Placental epithelial cell (primary cell): ENCODE data around the gene IL10RB. TPM values are rescaled to one million over a fixed set of nuclear protein-coding genes. Genes with fewer than 3 reads are reported as not detected.

Source experiments
- total RNA-seq: library from RNA; depleted of rRNA; stranded (reverse); fragments of >200 nt; gene quantifications from 2 replicates; pipeline ENCODE4 v1.2.3, GENCODE V29; 2012

IL10RB gene
- total RNA-seq: 26.3 and 31.9 TPM in 2 replicates

DNA sequence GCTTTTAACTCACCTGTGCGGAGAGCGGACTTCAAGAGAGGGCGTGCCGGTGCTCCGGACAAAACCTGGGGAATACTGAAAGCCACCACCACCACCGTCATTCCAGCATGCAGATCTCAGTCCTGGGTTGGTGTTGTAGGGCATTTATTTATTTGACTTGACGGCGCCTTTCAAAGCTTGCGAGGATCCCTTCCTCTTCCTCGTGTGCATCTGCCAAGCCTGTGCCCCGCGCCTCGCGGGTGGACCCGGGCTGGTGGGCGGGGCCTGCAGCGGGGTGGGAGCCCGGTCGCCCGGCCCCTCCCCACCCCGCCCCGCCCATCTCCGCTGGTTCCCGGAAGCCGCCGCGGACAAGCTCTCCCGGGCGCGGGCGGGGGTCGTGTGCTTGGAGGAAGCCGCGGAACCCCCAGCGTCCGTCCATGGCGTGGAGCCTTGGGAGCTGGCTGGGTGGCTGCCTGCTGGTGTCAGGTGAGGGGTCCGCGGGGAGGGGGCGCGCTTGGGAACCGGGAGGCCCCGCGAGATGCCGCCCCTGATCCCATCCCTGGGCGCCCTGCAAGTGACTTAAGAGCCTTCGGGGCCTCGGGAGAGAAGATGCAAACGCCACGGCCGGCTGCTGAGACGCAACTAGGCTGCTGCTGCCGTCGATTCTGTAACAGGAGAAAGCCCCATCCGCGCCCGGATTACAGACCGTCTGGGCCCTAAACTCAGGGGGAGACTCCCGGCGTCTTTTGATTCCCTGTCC lies at the start of gene IL10RB:
Gene IL10RB, plus strand, starts transcription at position 318 of the 739 bp plus-strand sequence. Its CDS starts 99 bp downstream, at position 417.

DNA sequence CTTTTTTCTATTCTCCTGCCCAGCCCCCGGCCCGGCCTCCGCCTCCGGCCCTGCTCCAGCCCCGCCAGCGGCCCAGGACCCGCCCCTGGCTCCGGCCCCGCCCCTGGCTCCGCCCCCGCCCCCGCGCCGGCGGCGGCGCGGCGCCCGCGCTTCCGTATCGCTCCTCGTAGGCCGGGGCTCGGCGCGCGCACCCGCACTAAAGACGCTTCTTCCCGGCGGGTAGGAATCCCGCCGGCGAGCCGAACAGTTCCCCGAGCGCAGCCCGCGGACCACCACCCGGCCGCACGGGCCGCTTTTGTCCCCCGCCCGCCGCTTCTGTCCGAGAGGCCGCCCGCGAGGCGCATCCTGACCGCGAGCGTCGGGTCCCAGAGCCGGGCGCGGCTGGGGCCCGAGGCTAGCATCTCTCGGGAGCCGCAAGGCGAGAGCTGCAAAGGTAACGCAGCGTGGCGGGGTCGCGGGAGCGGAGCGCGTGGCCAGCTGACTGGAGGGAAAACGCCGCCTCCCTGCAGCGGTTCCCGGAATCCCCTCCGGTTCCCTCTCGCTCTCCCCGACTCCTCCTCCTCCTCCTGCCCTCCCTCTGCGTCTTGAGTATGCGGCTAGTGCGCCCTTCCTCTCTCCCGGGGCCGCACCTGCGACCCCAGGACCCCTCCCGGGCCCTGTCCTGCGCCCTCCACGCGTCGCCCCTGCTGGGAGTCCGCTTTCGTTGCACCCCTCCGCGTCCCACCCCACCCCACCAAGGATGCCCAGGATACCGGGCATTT lies 36.2 kb upstream of the IL10RB start, which contains the start of gene IFNAR2:
Gene IFNAR2, plus strand, starts transcription at position 155 of the 761 bp plus-strand sequence. CDS start 11,985 bp downstream, outside the sequence.

DNA sequence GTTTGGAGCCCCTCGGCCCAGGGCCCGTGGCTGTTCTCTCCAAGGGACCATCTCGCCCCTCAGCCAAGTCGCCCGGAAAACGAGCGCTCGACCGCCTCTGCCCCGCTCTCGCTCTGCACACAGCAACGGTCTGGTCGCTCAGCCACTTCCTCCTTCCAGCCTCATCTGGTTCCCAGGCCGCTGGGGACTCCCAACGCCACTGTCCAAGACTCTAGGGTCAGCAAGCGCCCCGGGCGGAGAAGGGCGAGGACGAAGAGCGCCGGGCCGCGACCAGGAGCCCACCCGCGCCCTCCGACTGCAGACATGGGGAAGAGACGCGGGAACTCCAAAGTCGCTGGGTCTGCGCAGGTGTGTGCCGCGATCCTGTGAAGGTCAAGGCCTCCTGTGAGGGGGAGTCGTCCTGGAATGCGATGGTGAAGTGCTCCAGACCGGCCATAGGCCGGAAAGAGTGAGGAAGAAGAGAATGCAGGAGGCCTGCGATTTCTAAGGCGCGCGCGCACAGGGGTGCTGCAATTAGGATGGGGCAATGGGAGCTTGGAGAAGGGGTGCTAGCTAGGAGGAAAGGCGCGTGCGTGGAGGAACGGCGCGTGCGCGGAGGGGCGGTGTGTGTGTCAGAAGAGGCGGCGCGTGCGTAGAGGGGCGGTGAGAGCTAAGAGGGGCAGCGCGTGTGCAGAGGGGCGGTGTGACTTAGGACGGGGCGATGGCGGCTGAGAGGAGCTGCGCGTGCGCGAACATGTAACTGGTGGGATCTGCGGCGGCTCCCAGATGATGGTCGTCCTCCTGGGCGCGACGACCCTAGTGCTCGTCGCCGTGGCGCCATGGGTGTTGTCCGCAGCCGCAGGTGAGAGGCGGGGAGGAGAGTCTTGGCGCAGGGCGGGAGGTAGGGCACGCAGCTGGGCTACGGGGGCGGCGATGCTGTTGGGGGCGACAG lies 58.4 kb downstream of the IL10RB start, which contains the start of gene IFNAR1:
Gene IFNAR1, plus strand, starts transcription at position 680 of the 931 bp plus-strand sequence. Its CDS starts 86 bp downstream, at position 766.

Other genes with a start within 250 kb of the IL10RB start
- gene OLIG2, start 240.4 kb upstream of the IL10RB start, total RNA-seq: not detected in 2 replicates
- gene OLIG1, start 196.2 kb upstream of the IL10RB start, total RNA-seq: not detected in 2 replicates
- gene IFNAR2, start 36.4 kb upstream of the IL10RB start, total RNA-seq: 2.4 and 3.9 TPM in 2 replicates
- gene IFNAR1, start 58.6 kb downstream of the IL10RB start, total RNA-seq: 15.7 and 18.0 TPM in 2 replicates
- gene IFNGR2, start 137.0 kb downstream of the IL10RB start, total RNA-seq: 37.7 and 50.5 TPM in 2 replicates
- gene TMEM50B, start 213.6 kb downstream of the IL10RB start, total RNA-seq: 27.5 and 29.2 TPM in 2 replicates
- gene DNAJC28, start 225.3 kb downstream of the IL10RB start, total RNA-seq: 1.6 and 2.4 TPM in 2 replicates